ENCODE measurements around the gene DHRS12.

DNA sequence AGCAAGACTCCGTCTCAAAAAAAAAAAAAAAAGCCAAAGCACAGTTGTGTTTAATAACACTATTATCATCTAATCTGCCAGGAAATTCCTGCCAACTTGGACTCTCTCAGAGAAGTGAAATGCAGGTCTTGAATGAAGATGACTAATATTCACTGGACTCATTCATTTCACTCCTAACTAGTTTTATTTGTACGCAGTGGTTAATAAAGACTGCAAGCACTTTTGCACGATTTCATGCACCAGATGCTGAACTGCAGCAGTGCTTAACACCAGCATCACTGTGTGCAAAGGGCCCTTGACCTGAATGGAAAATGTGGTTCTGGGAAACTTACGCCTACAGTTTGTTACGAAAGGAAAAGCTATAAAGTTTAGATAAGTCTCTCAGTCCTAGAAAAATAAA is 63.3 kb downstream of the DHRS12 start:
- TF ChIP-seq CTCF (conservative IDR thresholded peaks at IDR 0.05 in 1 of 2, IDR thresholded peaks at IDR 0.05 in 1 of 2; ENCODE audit: extremely low read depth in 1 of 2, insufficient read depth in 1 of 2, low read depth in 1 of 2, low read length in 2 of 2) (no peak), EZH2 (IDR thresholded peaks at IDR 0.05; ENCODE audit: borderline replicate concordance, low read length) (no peak)

All from mammary epithelial cell (primary cell).